Measurements from ENCODE around the gene CNPY3.
A peak's percentile ranks its signal among the peaks of the same experiment; 100 is the strongest.
"Not testable (repeated sequence)": the region's sequence is repeated elsewhere in the genome, so short reads cannot be mapped to it uniquely, and the experiment has no call there.

The CNPY3 gene

GRCh38 chr6:42947950-42948349 lies 18.7 kb downstream of the CNPY3 start:
- no peak for DNase-seq (ENCODE audit: low read depth)
- no peak for TF ChIP-seq CTCF (IDR thresholded peaks at IDR 0.05; ENCODE audit: insufficient read depth, low read depth, low read length, missing control alignments)
- no peak overlapping the region for H3K4me3 ChIP-seq (ENCODE audit: low read length)

GRCh38 chr6:42952389-42952788 lies 23.1 kb downstream of the CNPY3 start:
- DNase-seq (ENCODE audit: low read depth): no peak
- no peak overlapping the region for H3K4me3 ChIP-seq (ENCODE audit: low read length)
- no peak for TF ChIP-seq CTCF (IDR thresholded peaks at IDR 0.05; ENCODE audit: insufficient read depth, low read depth, low read length, missing control alignments)

- H3K4me3 ChIP-seq (ENCODE audit: low read length): not testable (repeated sequence)
- peak; percentile 40 for DNase-seq (ENCODE audit: low read depth)
These were observed 25.1 kb downstream of the CNPY3 start for GRCh38 chr6:42954405-42954804.

GRCh38 chr6:42958125-42958524 lies 28.8 kb downstream of the CNPY3 start:
- no peak overlapping the region for H3K4me3 ChIP-seq (ENCODE audit: low read length)
- TF ChIP-seq CTCF (IDR thresholded peaks at IDR 0.05; ENCODE audit: insufficient read depth, low read depth, low read length, missing control alignments): no peak
- DNase-seq (ENCODE audit: low read depth): peak; percentile 19

- TF ChIP-seq CTCF (IDR thresholded peaks at IDR 0.05; ENCODE audit: insufficient read depth, low read depth, low read length, missing control alignments): no peak
- peak overlapping the region; percentile 47 for H3K4me3 ChIP-seq (ENCODE audit: low read length)
- no peak for DNase-seq (ENCODE audit: low read depth)
These were observed 30.6 kb downstream of the CNPY3 start for GRCh38 chr6:42959917-42960242.

GRCh38 chr6:42960243-42961019 lies 31.2 kb downstream of the CNPY3 start, which contains the start of gene GNMT:
Gene GNMT (plus strand): TSS chr6:42960754. CDS start chr6:42960768, 14 bp downstream.
- peak; percentile 78 for DNase-seq (ENCODE audit: low read depth)
- no peak for TF ChIP-seq CTCF (IDR thresholded peaks at IDR 0.05; ENCODE audit: insufficient read depth, low read depth, low read length, missing control alignments)
- peak within 1 kb of the TSS; percentile 47 for H3K4me3 ChIP-seq (ENCODE audit: low read length)

- DNase-seq (ENCODE audit: low read depth): peak; percentile 30
- peak overlapping the region; percentile 47 for H3K4me3 ChIP-seq (ENCODE audit: low read length)
- TF ChIP-seq CTCF (IDR thresholded peaks at IDR 0.05; ENCODE audit: insufficient read depth, low read depth, low read length, missing control alignments): no peak
These were observed 31.8 kb downstream of the CNPY3 start for GRCh38 chr6:42961020-42961470.
